NB4 (cell line): ENCODE data around the gene STRAP.

ENCODE experiments used
- DNase-seq: peaks from one replicate; pipeline ENCODE4 v3.0.0; 2010; ENCODE audit warnings: low read depth
- H3K4me3 ChIP-seq: one replicate; pipeline ENCODE4 v1.5.1; 2011; ENCODE audit warnings: mild to moderate bottlenecking, low read depth, low read length, moderate library complexity
- CTCF ChIP-seq: IDR thresholded peaks from one replicate; pipeline ENCODE4 v1.5.1; 2012; ENCODE audit warnings: low read depth, low read length
- MYC ChIP-seq: IDR thresholded peaks from 2 replicates; pipeline ENCODE4 v1.6.1; 2011; ENCODE audit warnings: low read depth, low read length
- POLR2A ChIP-seq: IDR thresholded peaks from 2 replicates; pipeline ENCODE4 v1.6.1; 2011; ENCODE audit warnings: mild to moderate bottlenecking; ENCODE audit not compliant: insufficient read length; ENCODE audit errors: extremely low read depth
- TF ChIP-seq, protein P1 (sequence below): IDR thresholded peaks from 2 replicates; pipeline ENCODE4 v1.6.1; 2011; ENCODE audit warnings: low read depth, low read length

The STRAP gene

DNA sequence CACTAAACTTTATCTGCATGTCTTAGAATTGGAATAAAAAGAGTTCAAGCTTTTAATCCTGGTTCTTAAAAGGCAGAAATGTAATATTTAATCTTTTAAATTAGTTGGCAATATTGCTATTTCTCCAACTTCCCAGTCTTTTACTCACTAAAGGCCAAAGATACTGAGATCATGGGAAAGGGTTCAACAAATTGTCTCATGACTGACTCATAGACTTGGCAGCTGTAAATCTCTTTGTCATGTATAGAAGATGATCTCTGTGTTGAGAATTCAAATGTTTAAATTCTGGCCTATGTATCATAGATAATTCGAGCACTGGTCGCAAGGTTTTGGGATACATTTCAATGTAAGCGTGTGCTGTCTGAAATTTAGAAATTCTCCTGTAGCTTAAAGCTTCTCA is 40.1 kb upstream of the STRAP start:
- H3K4me3 ChIP-seq = no peak overlapping the region
- no peak for DNase-seq
- TF ChIP-seq POLR2A (no peak), MYC (no peak), CTCF (no peak)
- TF ChIP-seq, protein P1, sequence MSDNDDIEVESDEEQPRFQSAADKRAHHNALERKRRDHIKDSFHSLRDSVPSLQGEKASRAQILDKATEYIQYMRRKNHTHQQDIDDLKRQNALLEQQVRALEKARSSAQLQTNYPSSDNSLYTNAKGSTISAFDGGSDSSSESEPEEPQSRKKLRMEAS = no peak

DNA sequence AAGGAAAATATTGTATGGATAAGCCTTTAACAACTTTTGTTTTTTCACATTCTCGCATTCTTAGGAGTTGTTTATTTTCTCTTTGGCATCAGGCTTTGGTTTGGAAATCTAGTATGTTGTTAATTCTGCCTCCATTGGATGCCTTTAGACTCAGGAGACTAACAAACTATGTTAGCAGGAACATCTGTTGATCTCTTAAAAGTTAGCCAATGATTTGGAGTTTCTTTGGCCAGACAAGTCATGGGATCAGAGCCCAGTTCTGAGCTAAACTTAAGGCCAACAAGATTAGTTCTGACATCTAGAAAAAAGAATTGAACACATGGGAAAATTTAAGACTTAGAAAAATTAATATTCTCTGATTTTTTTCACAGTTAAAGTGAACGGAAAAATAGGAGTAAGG is 35.3 kb upstream of the STRAP start:
- TF ChIP-seq CTCF (no peak), POLR2A (no peak), MYC (no peak)
- TF ChIP-seq, protein P1 = no peak
- H3K4me3 ChIP-seq = no peak overlapping the region
- no peak for DNase-seq

GRCh38 chr12:15848606-15849005 is 33.6 kb upstream of the STRAP start:
- DNase-seq = no peak
- TF ChIP-seq MYC = no peak
- TF ChIP-seq, protein P1 = no peak
- TF ChIP-seq POLR2A = no peak
- TF ChIP-seq CTCF = no peak
- H3K4me3 ChIP-seq = no peak overlapping the region

GRCh38 chr12:15851045-15851620 is 31.1 kb upstream of the STRAP start:
- DNase-seq = no peak
- TF ChIP-seq, protein P1 = no peak
- TF ChIP-seq MYC (no peak), POLR2A (no peak), CTCF (no peak)

DNA sequence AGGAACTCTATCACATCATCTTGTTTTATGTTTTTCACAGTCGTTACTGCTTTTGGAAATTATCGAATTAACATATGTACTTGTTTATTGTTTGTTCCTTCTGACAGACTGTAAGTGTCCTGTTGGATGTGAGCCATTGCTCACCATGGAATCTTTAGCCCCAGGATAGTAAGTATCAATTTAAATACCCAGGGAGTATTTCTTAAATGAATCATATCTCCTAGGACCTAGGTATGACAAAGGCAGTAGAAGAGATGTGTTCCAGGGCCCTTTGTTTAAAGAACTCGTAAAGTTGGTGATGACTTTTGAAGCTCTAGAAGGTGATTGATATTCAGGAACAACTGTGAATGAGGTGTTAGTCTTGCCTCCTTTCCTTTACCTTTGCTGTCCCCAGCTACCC is 30.3 kb upstream of the STRAP start:
- no peak overlapping the region for H3K4me3 ChIP-seq
- DNase-seq = no peak
- TF ChIP-seq CTCF = no peak
- TF ChIP-seq, protein P1 = no peak
- no peak for TF ChIP-seq POLR2A
- TF ChIP-seq MYC = no peak

More at GRCh38 chr12:15851045-15851620, 31.1 kb upstream of the STRAP start:
- no peak overlapping the region for H3K4me3 ChIP-seq
